B cell (primary cell): ENCODE results near the gene MS4A2.

Source experiments
- CTCF ChIP-seq: fragments of 200-600 bp; IDR thresholded peaks from one replicate; pipeline ENCODE4 v1.8.0; 2022; ENCODE audit warnings: antibody characterized with exemption, mild to moderate bottlenecking
- EZH2 ChIP-seq: IDR thresholded peaks from 2 replicates; pipeline ENCODE4 v1.6.1; 2012; ENCODE audit warnings: borderline replicate concordance, low read depth, mild to moderate bottlenecking, moderate library complexity, low read length; ENCODE audit not compliant: insufficient read depth, poor library complexity, severe bottlenecking

GRCh38 chr11:60116996-60117790 lies 28.7 kb downstream of the MS4A2 start:
- TF ChIP-seq EZH2: no peak
- no peak for TF ChIP-seq CTCF
